ENCODE results near the gene CDC73.
"Not testable (repeated sequence)": the region's sequence is repeated elsewhere in the genome, so short reads cannot be mapped to it uniquely, and the experiment has no call there.

Gene CDC73

DNA sequence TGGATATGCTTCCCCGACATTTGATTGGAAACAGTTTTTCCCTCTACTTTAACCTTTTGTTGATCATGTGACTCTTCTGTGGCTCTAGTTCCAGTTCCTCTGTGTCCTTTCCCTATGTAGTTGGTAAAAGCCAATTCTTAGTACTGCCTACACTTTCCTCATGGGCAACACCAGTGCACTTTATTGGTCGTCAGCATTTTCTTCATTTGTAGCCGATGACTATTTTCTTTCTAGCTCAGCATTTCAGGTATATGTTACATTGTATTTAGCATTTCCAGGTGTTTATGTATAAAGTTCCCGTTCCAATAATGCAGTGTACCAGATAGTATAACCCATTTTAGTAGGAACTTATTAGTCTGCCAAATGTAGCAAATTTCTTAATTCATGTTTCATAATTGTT lies 92.2 kb downstream of the CDC73 start:
- no peak overlapping the region for H3K4me3 ChIP-seq (ENCODE audit: low read length)
- no peaks in the 10 kb centered on the region for H3K36me3 ChIP-seq (ENCODE audit: control insufficient read depth, insufficient read depth, low read length)
- no peaks in the 10 kb centered on the region for H3K9me3 ChIP-seq (ENCODE audit: control insufficient read depth, low read length)
- no peak overlapping the region for H3K9ac ChIP-seq (ENCODE audit: low read length)
- H3K4me1 ChIP-seq (ENCODE audit: control insufficient read depth, insufficient read depth, low read length), result peaks cover 6% of the 10 kb centered on the region
- no peaks in the 10 kb centered on the region for H3K27me3 ChIP-seq (ENCODE audit: control insufficient read depth, insufficient read depth, low read length)

DNA sequence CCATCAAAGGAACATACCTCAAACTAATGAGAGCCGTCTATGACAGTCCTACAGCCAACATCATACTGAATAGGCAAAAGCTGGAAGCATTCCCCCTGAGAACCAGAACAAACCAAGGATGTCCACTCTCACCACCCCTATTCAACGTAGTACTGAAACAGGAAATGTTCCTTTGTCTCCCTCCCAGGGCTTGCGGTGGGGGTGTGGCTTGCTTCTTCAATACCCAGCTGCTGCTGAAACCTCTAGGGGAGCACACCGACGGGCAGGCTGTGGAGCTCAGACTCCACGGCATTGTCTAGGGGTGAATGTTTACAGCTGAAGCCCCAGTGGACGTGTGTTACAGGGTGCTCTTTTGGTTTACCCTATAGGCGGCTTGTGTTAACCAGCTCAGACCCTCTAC lies 95.1 kb downstream of the CDC73 start:
- Histone ChIP-seq H3K4me3 (ENCODE audit: low read length) (no peak overlapping the region), H3K27me3 (ENCODE audit: control insufficient read depth, insufficient read depth, low read length) (no peaks in the 10 kb centered on the region), H3K36me3 (ENCODE audit: control insufficient read depth, insufficient read depth, low read length) (no peaks in the 10 kb centered on the region), H3K4me1 (ENCODE audit: control insufficient read depth, insufficient read depth, low read length) (no peaks in the 10 kb centered on the region), H3K9ac (ENCODE audit: low read length) (no peak overlapping the region), H3K9me3 (ENCODE audit: control insufficient read depth, low read length) (no peaks in the 10 kb centered on the region)

DNA sequence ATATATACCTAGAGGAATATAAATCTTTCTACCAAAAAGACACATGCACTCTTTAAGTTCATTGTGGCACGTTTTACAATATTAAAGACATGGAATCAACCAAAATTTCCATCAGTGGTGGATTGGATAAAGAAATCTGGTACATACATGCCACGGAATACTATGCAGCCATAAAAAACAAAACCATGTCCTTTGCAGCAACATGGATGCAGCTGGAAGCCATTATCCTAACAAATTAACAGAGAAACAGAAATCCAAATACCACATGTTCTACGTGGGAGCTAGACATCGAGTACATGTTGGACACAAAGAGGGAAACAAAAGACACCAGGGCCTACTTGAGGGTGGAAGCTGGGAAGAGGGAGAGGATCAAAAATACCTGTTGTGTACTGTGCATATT lies 97.6 kb downstream of the CDC73 start:
- H3K4me3 ChIP-seq (ENCODE audit: low read length), result no peak overlapping the region

DNA sequence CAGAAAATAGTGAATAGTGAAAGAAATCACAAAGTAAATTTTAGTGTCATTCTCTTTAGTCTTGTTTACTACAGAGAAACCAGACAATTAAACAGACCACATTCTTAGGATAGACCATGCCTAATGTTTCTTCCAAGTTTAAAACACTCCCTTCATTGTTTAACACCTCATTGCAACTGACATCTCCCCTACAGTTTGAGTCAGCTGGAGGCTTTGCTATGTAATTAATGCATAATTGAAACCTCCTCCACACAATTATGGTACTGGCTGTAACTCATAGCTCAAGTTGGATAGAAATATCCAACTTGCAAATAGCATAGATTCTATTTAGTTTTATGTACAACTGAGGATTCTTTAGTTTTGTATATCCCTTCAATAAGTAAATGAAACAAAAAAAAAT lies 99.8 kb downstream of the CDC73 start:
- Histone ChIP-seq H3K36me3 (ENCODE audit: control insufficient read depth, insufficient read depth, low read length) (no peaks in the 10 kb centered on the region), H3K4me3 (ENCODE audit: low read length) (no peak overlapping the region), H3K9me3 (ENCODE audit: control insufficient read depth, low read length) (no peaks in the 10 kb centered on the region), H3K9ac (ENCODE audit: low read length) (no peak overlapping the region), H3K27me3 (ENCODE audit: control insufficient read depth, insufficient read depth, low read length) (no peaks in the 10 kb centered on the region), H3K4me1 (ENCODE audit: control insufficient read depth, insufficient read depth, low read length) (no peaks in the 10 kb centered on the region)

More for the DNA sequence above, 97.6 kb downstream of the CDC73 start:
- Histone ChIP-seq H3K27me3 (ENCODE audit: control insufficient read depth, insufficient read depth, low read length) (no peaks in the 10 kb centered on the region), H3K36me3 (ENCODE audit: control insufficient read depth, insufficient read depth, low read length) (no peaks in the 10 kb centered on the region), H3K9me3 (ENCODE audit: control insufficient read depth, low read length) (no peaks in the 10 kb centered on the region), H3K9ac (ENCODE audit: low read length) (no peak overlapping the region), H3K4me1 (ENCODE audit: control insufficient read depth, insufficient read depth, low read length) (no peaks in the 10 kb centered on the region)

DNA sequence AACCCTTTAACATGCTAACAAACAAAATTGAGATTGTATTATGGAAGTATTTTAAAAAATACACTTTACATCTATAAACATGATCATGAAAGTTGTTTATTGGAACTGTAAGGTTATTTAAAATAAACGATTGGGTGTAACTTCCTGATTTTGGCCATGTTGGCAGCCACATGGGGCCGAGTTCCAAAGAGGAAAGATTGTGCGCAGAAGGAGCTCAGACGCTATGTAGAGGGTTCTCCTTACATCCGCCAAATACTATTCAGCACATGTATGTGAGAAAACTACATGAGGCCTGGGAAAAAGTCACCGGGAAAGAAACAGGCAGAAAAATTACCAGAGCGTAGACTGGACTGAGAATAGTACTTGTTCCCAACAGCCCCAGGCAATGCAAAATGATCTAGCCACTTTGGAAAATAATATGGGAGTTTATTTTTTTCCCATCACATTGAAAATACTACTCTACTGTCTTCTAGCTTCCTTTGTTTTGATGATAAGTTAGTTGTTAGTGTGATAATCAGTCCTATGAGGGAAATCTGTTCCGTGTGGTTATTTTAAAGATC lies 100.3 kb downstream of the CDC73 start:
- Histone ChIP-seq H3K27me3 (ENCODE audit: control insufficient read depth, insufficient read depth, low read length) (no peaks in the 10 kb centered on the region), H3K36me3 (ENCODE audit: control insufficient read depth, insufficient read depth, low read length) (no peaks in the 10 kb centered on the region), H3K9ac (ENCODE audit: low read length) (no peak overlapping the region)

DNA sequence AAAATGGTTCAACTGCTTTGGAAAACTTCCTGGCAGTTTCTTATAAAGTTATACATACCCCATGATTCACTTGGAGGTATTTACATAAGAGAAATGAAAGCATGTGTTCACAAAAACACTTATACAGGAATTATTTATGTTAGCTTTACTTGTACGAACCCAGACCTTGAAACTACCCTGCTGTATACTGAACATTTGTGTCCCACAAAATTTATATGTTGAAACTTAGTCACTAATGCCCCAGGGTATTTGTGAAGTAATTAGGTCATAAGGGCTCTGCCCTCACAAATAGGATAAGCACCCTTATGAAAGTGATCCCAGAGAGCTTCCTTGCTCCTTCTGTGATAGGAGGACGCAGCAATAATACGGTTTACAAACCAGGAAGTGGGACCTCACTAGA lies 107.3 kb downstream of the CDC73 start:
- H3K9me3 ChIP-seq (ENCODE audit: control insufficient read depth, low read length), result no peaks in the 10 kb centered on the region
- no peaks in the 10 kb centered on the region for H3K36me3 ChIP-seq (ENCODE audit: control insufficient read depth, insufficient read depth, low read length)
- H3K27me3 ChIP-seq (ENCODE audit: control insufficient read depth, insufficient read depth, low read length), result no peaks in the 10 kb centered on the region
- H3K4me1 ChIP-seq (ENCODE audit: control insufficient read depth, insufficient read depth, low read length), result no peaks in the 10 kb centered on the region
- H3K9ac ChIP-seq (ENCODE audit: low read length), result no peak overlapping the region
- no peak overlapping the region for H3K4me3 ChIP-seq (ENCODE audit: low read length)

More for the DNA sequence above, 100.3 kb downstream of the CDC73 start:
- Histone ChIP-seq H3K4me1 (ENCODE audit: control insufficient read depth, insufficient read depth, low read length) (no peaks in the 10 kb centered on the region), H3K9me3 (ENCODE audit: control insufficient read depth, low read length) (no peaks in the 10 kb centered on the region), H3K4me3 (ENCODE audit: low read length) (no peak overlapping the region)

DNA sequence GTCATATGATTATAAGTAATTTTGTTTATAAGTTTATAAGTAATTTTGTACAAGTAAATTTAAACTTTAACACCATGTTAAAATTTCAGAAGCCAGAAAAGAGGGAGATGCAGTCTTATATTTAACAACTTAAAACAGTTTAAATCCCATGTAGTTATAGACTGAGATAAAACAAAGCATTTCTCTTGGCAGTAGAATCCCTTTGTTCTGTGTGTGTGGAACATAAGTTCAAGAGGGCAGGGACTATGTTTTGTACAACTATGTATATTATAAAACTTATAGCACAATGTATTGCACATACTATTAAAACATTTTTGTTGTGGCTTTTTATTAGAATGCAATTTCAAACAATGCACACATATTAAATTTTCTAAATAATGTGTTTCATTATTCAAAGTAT lies 109.3 kb downstream of the CDC73 start:
- not testable (repeated sequence) for H3K4me1 ChIP-seq (ENCODE audit: control insufficient read depth, insufficient read depth, low read length)

DNA sequence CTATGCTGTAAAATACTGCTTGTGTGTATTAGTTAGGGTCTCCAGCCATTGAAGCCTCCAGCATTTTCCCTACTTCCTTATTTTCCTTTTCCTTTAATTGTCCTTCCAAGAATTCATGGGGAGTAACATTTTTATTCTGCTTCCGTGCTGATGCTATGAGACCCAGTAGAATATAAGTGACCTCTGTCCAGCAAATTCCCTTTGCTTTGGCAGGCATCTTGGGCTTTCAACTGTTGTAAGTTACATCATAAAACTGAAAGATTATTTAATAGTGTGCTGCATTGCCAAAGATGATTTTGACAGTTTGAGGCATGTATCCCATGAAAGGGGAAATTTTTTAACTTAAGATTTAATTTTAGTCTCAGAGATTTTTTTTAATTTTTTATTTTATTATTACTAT lies 112.7 kb downstream of the CDC73 start:
- no peaks in the 10 kb centered on the region for H3K27me3 ChIP-seq (ENCODE audit: control insufficient read depth, insufficient read depth, low read length)
- no peak overlapping the region for H3K4me3 ChIP-seq (ENCODE audit: low read length)
- H3K9me3 ChIP-seq (ENCODE audit: control insufficient read depth, low read length), result no peaks in the 10 kb centered on the region
- H3K4me1 ChIP-seq (ENCODE audit: control insufficient read depth, insufficient read depth, low read length), result no peaks in the 10 kb centered on the region
- no peaks in the 10 kb centered on the region for H3K36me3 ChIP-seq (ENCODE audit: control insufficient read depth, insufficient read depth, low read length)
- H3K9ac ChIP-seq (ENCODE audit: low read length), result no peak overlapping the region

More for the DNA sequence above, 109.3 kb downstream of the CDC73 start:
- H3K4me3 ChIP-seq (ENCODE audit: low read length); H3K9ac ChIP-seq (ENCODE audit: low read length); H3K27me3 ChIP-seq (ENCODE audit: control insufficient read depth, insufficient read depth, low read length); H3K36me3 ChIP-seq (ENCODE audit: control insufficient read depth, insufficient read depth, low read length); H3K9me3 ChIP-seq (ENCODE audit: control insufficient read depth, low read length): not testable (repeated sequence)

DNA sequence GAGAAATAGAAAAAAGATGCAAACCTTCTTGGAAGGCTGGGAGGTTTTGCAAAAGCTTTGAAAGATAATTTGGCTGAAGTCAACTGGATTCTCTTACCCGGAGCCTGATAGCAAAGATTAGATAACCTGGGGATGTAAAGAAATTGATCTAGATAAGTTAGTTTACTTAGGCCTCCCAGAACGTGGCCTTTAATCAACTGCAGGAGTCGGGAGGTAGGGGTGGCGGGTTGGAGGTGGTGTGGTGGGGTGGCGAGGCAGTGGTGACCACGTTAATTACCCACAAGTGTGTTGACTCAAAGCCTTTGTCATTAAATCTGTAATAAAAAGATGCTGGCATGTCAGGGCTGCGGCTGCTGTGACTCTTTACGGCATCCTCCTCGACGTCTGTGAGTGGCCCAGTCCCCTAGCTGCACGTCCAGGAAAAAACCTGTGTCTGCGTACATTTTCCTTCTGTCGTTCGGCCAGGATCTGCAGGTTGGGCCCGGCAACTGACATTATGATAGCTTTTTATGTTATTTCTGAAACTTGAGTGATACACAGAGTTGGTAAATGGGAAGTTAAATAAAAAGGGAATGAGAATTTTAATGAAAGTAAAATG lies 115.6 kb downstream of the CDC73 start:
- Histone ChIP-seq H3K36me3 (ENCODE audit: control insufficient read depth, insufficient read depth, low read length) (no peaks in the 10 kb centered on the region), H3K9me3 (ENCODE audit: control insufficient read depth, low read length) (no peaks in the 10 kb centered on the region), H3K27me3 (ENCODE audit: control insufficient read depth, insufficient read depth, low read length) (no peaks in the 10 kb centered on the region), H3K4me1 (ENCODE audit: control insufficient read depth, insufficient read depth, low read length) (no peaks in the 10 kb centered on the region), H3K4me3 (ENCODE audit: low read length) (no peak overlapping the region), H3K9ac (ENCODE audit: low read length) (no peak overlapping the region)

DNA sequence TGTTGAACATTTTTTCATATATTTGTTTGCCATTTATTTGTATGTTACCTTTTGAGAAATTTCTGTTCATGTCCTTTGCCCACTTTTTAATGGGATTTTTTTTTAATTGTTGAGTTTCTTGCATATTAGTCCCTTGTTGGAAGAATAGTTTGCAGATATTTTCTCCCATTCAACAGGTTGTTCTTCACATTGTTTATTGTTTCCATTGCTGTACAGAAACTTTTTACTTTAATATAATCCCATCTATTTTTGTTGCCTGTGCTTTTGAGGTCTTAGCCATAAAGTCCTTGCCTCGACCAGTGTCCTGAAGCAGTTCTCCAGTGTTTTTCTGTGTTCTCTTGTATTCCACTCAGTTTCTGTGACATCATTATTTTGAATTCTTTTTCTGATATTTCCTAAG lies 118.8 kb downstream of the CDC73 start:
- Histone ChIP-seq H3K9me3 (ENCODE audit: control insufficient read depth, low read length) (no peaks in the 10 kb centered on the region), H3K9ac (ENCODE audit: low read length) (no peak overlapping the region), H3K4me3 (ENCODE audit: low read length) (no peak overlapping the region), H3K27me3 (ENCODE audit: control insufficient read depth, insufficient read depth, low read length) (no peaks in the 10 kb centered on the region), H3K36me3 (ENCODE audit: control insufficient read depth, insufficient read depth, low read length) (no peaks in the 10 kb centered on the region), H3K4me1 (ENCODE audit: control insufficient read depth, insufficient read depth, low read length) (no peaks in the 10 kb centered on the region)

DNA sequence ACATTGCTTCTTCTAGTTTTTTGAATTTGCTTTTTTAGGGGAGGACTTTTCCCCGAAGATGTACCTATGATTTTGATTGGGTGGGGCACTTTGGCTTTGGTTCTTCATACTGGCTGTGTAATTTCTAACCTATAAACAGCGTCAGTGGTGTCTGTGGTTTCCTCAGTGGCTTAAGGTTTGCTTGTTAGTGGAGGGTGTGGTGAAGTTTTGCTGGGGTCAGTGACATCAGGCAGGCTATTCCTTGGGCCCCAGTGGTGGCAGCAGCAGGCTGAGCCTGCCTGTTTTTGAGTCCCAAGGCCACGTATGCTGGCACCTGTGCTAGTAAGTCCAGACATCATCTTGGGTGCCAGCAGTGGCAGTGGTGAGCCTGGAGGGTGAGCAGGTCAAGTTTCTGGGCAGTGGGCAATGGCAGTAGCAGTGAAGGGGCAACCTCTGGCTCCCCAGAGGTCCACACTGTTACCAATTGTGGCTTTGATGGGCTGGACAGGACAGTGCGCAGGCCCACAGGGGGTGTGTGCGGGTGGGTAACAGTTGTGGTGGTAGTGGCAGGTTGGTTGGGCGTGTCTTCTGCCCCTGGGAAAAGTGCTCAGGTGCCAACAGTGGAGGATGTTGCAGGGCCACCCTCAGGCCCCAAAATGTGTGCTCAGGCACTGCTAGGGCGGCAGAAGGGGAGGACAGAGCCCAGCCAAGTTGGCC lies 119.4 kb downstream of the CDC73 start:
- Histone ChIP-seq H3K27me3 (ENCODE audit: control insufficient read depth, insufficient read depth, low read length) (no peaks in the 10 kb centered on the region), H3K9ac (ENCODE audit: low read length) (no peak overlapping the region), H3K36me3 (ENCODE audit: control insufficient read depth, insufficient read depth, low read length) (no peaks in the 10 kb centered on the region), H3K4me1 (ENCODE audit: control insufficient read depth, insufficient read depth, low read length) (no peaks in the 10 kb centered on the region), H3K9me3 (ENCODE audit: control insufficient read depth, low read length) (no peaks in the 10 kb centered on the region), H3K4me3 (ENCODE audit: low read length) (no peak overlapping the region)

DNA sequence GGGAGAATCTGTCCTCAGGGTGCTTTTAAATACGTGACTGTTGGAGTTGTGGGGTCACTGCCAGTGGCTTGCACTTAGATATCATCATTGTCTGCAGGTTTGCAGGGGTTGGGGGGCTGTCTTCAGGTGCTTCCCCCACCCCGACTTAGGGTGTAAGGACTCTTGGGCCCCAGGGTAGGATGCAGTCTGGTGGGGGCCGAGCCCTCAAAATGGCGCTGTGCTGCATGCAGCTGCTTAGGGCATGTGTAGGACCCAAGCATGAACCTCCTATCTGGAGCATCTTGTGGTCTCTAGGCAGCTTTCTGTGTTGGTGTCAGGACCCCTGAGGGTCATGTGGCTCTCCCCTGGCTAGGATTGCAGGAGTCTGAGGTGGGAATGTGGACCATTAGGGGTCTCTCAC lies 120.2 kb downstream of the CDC73 start:
- Histone ChIP-seq H3K4me3 (ENCODE audit: low read length) (no peak overlapping the region), H3K4me1 (ENCODE audit: control insufficient read depth, insufficient read depth, low read length) (no peaks in the 10 kb centered on the region), H3K27me3 (ENCODE audit: control insufficient read depth, insufficient read depth, low read length) (no peaks in the 10 kb centered on the region), H3K36me3 (ENCODE audit: control insufficient read depth, insufficient read depth, low read length) (no peaks in the 10 kb centered on the region), H3K9ac (ENCODE audit: low read length) (no peak overlapping the region), H3K9me3 (ENCODE audit: control insufficient read depth, low read length) (no peaks in the 10 kb centered on the region)
